EL (cell line): Measurements from ENCODE around the gene CADM2.
"Not testable (repeated sequence)": the region's sequence is repeated elsewhere in the genome, so short reads cannot be mapped to it uniquely, and the experiment has no call there.

Source experiments
- DNase-seq: peaks from one replicate; pipeline ENCODE4 v3.0.0-alpha.2; 2016

Gene CADM2

GRCh38 chr3:85081191-85081906, 122.6 kb downstream of the CADM2 start:
- no peak for DNase-seq

GRCh38 chr3:85090495-85090894, 131.7 kb downstream of the CADM2 start:
- DNase-seq = no peak

- DNase-seq = no peak
Observed at GRCh38 chr3:85100316-85100715, 141.5 kb downstream of the CADM2 start.

GRCh38 chr3:85102781-85103180, 144.0 kb downstream of the CADM2 start:
- no peak for DNase-seq

- no peak for DNase-seq
Observed at GRCh38 chr3:85110393-85110792, 151.6 kb downstream of the CADM2 start.

- DNase-seq = no peak
Observed at GRCh38 chr3:85120879-85121278, 162.1 kb downstream of the CADM2 start.

GRCh38 chr3:85132864-85133263, 174.1 kb downstream of the CADM2 start:
- DNase-seq = not testable (repeated sequence)

- DNase-seq = not testable (repeated sequence)
Observed at GRCh38 chr3:85133691-85134420, 175.1 kb downstream of the CADM2 start.

GRCh38 chr3:85142626-85143025, 183.8 kb downstream of the CADM2 start:
- no peak for DNase-seq

GRCh38 chr3:85148036-85148435, 189.2 kb downstream of the CADM2 start:
- DNase-seq = no peak

- DNase-seq = no peak
Observed at GRCh38 chr3:85151555-85151954, 192.8 kb downstream of the CADM2 start.

- not testable (repeated sequence) for DNase-seq
Observed at GRCh38 chr3:85153279-85153678, 194.5 kb downstream of the CADM2 start.

GRCh38 chr3:85159376-85159775, 200.6 kb downstream of the CADM2 start:
- no peak for DNase-seq

- no peak for DNase-seq
Observed at GRCh38 chr3:85161544-85161943, 202.8 kb downstream of the CADM2 start.

- DNase-seq = no peak
Observed at GRCh38 chr3:85162905-85163304, 204.1 kb downstream of the CADM2 start.

GRCh38 chr3:85164436-85164835, 205.6 kb downstream of the CADM2 start:
- no peak for DNase-seq

GRCh38 chr3:85167576-85167975, 208.8 kb downstream of the CADM2 start:
- no peak for DNase-seq

GRCh38 chr3:85170646-85171045, 211.9 kb downstream of the CADM2 start:
- no peak for DNase-seq

GRCh38 chr3:85171976-85172375, 213.2 kb downstream of the CADM2 start:
- no peak for DNase-seq

GRCh38 chr3:85176799-85177198, 218.0 kb downstream of the CADM2 start:
- no peak for DNase-seq

- DNase-seq = no peak
Observed at GRCh38 chr3:85182975-85183752, 224.4 kb downstream of the CADM2 start.

- DNase-seq = no peak
Observed at GRCh38 chr3:85185495-85185894, 226.7 kb downstream of the CADM2 start.

GRCh38 chr3:85189731-85190130, 230.9 kb downstream of the CADM2 start:
- no peak for DNase-seq

- no peak for DNase-seq
Observed at GRCh38 chr3:85193565-85193964, 234.8 kb downstream of the CADM2 start.
